GM12801 (cell line): ENCODE measurements around the gene ZNF138.

Experiments
- CTCF ChIP-seq: IDR thresholded peaks from one replicate; pipeline ENCODE4 v1.5.1; 2011; ENCODE audit warnings: control low read depth; ENCODE audit not compliant: insufficient read length; ENCODE audit errors: extremely low read depth

ZNF138 gene

GRCh38 chr7:64774204-64774842 is 19.9 kb upstream of the ZNF138 start:
- no peak for TF ChIP-seq CTCF

- no peak for TF ChIP-seq CTCF
Measured at GRCh38 chr7:64775289-64775688, 18.9 kb upstream of the ZNF138 start.

GRCh38 chr7:64787295-64787694 is 6.9 kb upstream of the ZNF138 start:
- TF ChIP-seq CTCF: no peak

- TF ChIP-seq CTCF: no peak
Measured at GRCh38 chr7:64793106-64793755, 997 bp upstream of the ZNF138 start.

GRCh38 chr7:64795176-64795575 is 948 bp downstream of the ZNF138 start:
- TF ChIP-seq CTCF: no peak

GRCh38 chr7:64802699-64803098 is 8.5 kb downstream of the ZNF138 start:
- no peak for TF ChIP-seq CTCF

- TF ChIP-seq CTCF: no peak
Measured at GRCh38 chr7:64807731-64808365, 13.6 kb downstream of the ZNF138 start.
